Stimulated activated CD8-positive, alpha-beta memory T cell treated with anti-CD3 and anti-CD28 coated beads, Interleukin-7, amount 100 ng/mL, for 48 hours (primary cell): ENCODE measurements around the gene ST8SIA6.
"Not testable (repeated sequence)": the region's sequence is repeated elsewhere in the genome, so short reads cannot be mapped to it uniquely, and the experiment has no call there.

Experiments used
- DNase-seq, 2 donors: peaks; one replicate each; pipeline ENCODE4 v3.0.0-alpha.2; 2020; ENCODE audit warnings: low read depth in 1 of 2; ENCODE audit errors: extremely low read depth in 1 of 2

Gene ST8SIA6

GRCh38 chr10:17454161-17455014 is at the start of gene ST8SIA6:
Gene ST8SIA6, minus strand, starts transcription at chr10:17454595. Its CDS starts 340 bp downstream, at chr10:17454255.
- peak in 1 of 2 donors; percentile 14 for DNase-seq

GRCh38 chr10:17503795-17504194 is 49.4 kb upstream of the ST8SIA6 start:
- no peak for DNase-seq

- DNase-seq = no peak
These were observed 48.4 kb upstream of the ST8SIA6 start for GRCh38 chr10:17502814-17503213.

GRCh38 chr10:17499014-17499413 is 44.6 kb upstream of the ST8SIA6 start:
- not testable (repeated sequence) for DNase-seq

GRCh38 chr10:17497446-17498030 is 43.1 kb upstream of the ST8SIA6 start:
- no peak for DNase-seq

- DNase-seq = no peak
These were observed 40.3 kb upstream of the ST8SIA6 start for GRCh38 chr10:17494626-17495260.

- no peak for DNase-seq
These were observed 34.5 kb upstream of the ST8SIA6 start for GRCh38 chr10:17488848-17489247.

- DNase-seq = no peak
These were observed 28.7 kb upstream of the ST8SIA6 start for GRCh38 chr10:17483079-17483478.

GRCh38 chr10:17479822-17480221 is 25.4 kb upstream of the ST8SIA6 start:
- no peak for DNase-seq

- DNase-seq = no peak
These were observed 24.7 kb upstream of the ST8SIA6 start for GRCh38 chr10:17479015-17479615.

- DNase-seq = no peak
These were observed 21.7 kb upstream of the ST8SIA6 start for GRCh38 chr10:17476073-17476472.

GRCh38 chr10:17475661-17476060 is 21.3 kb upstream of the ST8SIA6 start:
- no peak for DNase-seq

GRCh38 chr10:17474595-17475323 is 20.4 kb upstream of the ST8SIA6 start:
- DNase-seq = no peak

- no peak for DNase-seq
These were observed 19.0 kb upstream of the ST8SIA6 start for GRCh38 chr10:17473228-17473950.

GRCh38 chr10:17472481-17473227 is 18.3 kb upstream of the ST8SIA6 start:
- DNase-seq = no peak

GRCh38 chr10:17470246-17470645 is 15.9 kb upstream of the ST8SIA6 start:
- no peak for DNase-seq

GRCh38 chr10:17465328-17466125 is 11.1 kb upstream of the ST8SIA6 start:
- DNase-seq = no peak

GRCh38 chr10:17464545-17464944 is 10.2 kb upstream of the ST8SIA6 start:
- no peak for DNase-seq

- no peak for DNase-seq
These were observed 6.4 kb upstream of the ST8SIA6 start for GRCh38 chr10:17460756-17461155.
